ENCODE measurements around the gene KRTAP19-6. TPM values are rescaled to one million over a fixed set of nuclear protein-coding genes. Genes with fewer than 3 reads are reported as not detected.

Gene KRTAP19-6, protein sequence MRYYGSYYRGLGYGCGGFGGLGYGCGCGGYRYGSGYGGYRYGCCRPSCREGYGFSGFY
- not detected for total RNA-seq

- ChIA-PET POLR2A (no interaction called here), CTCF (no interaction called here)
- Mint-ChIP-seq H3K27me3 (no peaks in the 10 kb centered on the region), H3K4me1 (ENCODE audit: low read depth) (no peaks in the 10 kb centered on the region), H3K36me3 (ENCODE audit: low read depth) (no peaks in the 10 kb centered on the region), H3K9me3 (no peaks in the 10 kb centered on the region), H3K4me3 (no peak within 1 kb of the TSS), H3K27ac (no peak within 1 kb of the TSS)
- intact Hi-C loops (cut with micrococcal nuclease) = no loop called here
- ATAC-seq = no peak
- no peak for DNase-seq
- TF ChIP-seq, protein P1, sequence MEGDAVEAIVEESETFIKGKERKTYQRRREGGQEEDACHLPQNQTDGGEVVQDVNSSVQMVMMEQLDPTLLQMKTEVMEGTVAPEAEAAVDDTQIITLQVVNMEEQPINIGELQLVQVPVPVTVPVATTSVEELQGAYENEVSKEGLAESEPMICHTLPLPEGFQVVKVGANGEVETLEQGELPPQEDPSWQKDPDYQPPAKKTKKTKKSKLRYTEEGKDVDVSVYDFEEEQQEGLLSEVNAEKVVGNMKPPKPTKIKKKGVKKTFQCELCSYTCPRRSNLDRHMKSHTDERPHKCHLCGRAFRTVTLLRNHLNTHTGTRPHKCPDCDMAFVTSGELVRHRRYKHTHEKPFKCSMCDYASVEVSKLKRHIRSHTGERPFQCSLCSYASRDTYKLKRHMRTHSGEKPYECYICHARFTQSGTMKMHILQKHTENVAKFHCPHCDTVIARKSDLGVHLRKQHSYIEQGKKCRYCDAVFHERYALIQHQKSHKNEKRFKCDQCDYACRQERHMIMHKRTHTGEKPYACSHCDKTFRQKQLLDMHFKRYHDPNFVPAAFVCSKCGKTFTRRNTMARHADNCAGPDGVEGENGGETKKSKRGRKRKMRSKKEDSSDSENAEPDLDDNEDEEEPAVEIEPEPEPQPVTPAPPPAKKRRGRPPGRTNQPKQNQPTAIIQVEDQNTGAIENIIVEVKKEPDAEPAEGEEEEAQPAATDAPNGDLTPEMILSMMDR (IDR thresholded peaks at IDR 0.05) = no peak
Measured at GRCh38 chr21:30541764-30542163, at the start of gene KRTAP19-6. TSS of gene KRTAP19-6 (minus strand) at chr21:30541864. CDS start at chr21:30541833, 31 bp downstream.

GRCh38 chr21:30590297-30590696, 48.6 kb upstream of the KRTAP19-6 start, which contains the start of gene KRTAP22-2:
TSS of gene KRTAP22-2 (minus strand) at chr21:30590397.
- no peak for DNase-seq
- Mint-ChIP-seq H3K27me3 (no peaks in the 10 kb centered on the region), H3K27ac (no peak within 1 kb of the TSS), H3K4me3 (no peak within 1 kb of the TSS), H3K36me3 (ENCODE audit: low read depth) (no peaks in the 10 kb centered on the region), H3K4me1 (ENCODE audit: low read depth) (no peaks in the 10 kb centered on the region), H3K9me3 (no peaks in the 10 kb centered on the region)
- ATAC-seq = no peak
- CTCF ChIA-PET = no interaction called here
- intact Hi-C loops (cut with micrococcal nuclease) = no loop called here
- TF ChIP-seq, protein P1 (IDR thresholded peaks at IDR 0.05) = no peak
- POLR2A ChIA-PET = no interaction called here

DNA sequence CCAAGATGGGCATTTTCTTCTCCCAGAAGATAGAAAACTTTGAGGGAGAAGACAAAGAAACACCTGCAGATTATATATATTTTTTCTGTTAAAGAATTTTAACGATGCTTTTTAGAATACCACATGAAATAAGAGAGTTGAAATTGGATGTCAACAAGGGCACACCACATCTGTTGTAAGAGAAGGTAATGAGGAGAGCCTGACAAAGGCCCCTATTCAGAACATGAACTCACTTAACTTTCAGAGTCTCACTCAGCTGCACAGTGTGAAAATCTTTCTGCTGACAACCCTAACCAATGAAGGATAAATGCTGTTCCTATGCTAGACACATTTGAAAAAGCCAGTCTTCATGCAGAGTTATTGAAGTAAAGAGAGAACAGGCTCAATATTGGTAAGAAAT, 41.2 kb upstream of the KRTAP19-6 start:
- H3K9me3 Mint-ChIP-seq = no peaks in the 10 kb centered on the region
- no peak overlapping the region for H3K27ac Mint-ChIP-seq
- DNase-seq = no peak
- no peak overlapping the region for H3K4me3 Mint-ChIP-seq
- no peak for ATAC-seq
- intact Hi-C loops (cut with micrococcal nuclease) = no loop called here
- H3K36me3 Mint-ChIP-seq (ENCODE audit: low read depth) = no peaks in the 10 kb centered on the region
- no peaks in the 10 kb centered on the region for H3K27me3 Mint-ChIP-seq
- TF ChIP-seq, protein P1 (IDR thresholded peaks at IDR 0.05) = no peak
- ChIA-PET POLR2A (no interaction called here), CTCF (no interaction called here)
- no peaks in the 10 kb centered on the region for H3K4me1 Mint-ChIP-seq (ENCODE audit: low read depth)

GRCh38 chr21:30580132-30580531, 38.5 kb upstream of the KRTAP19-6 start:
- TF ChIP-seq, protein P1 (IDR thresholded peaks at IDR 0.05) = no peak
- no peak overlapping the region for H3K27ac Mint-ChIP-seq
- DNase-seq (no peak), ATAC-seq (no peak)
- CTCF ChIA-PET = no interaction called here
- intact Hi-C loops (cut with micrococcal nuclease) = no loop called here
- H3K36me3 Mint-ChIP-seq (ENCODE audit: low read depth) = no peaks in the 10 kb centered on the region
- H3K27me3 Mint-ChIP-seq = no peaks in the 10 kb centered on the region
- no peaks in the 10 kb centered on the region for H3K9me3 Mint-ChIP-seq
- H3K4me3 Mint-ChIP-seq = no peak overlapping the region
- POLR2A ChIA-PET = no interaction called here
- H3K4me1 Mint-ChIP-seq (ENCODE audit: low read depth) = no peaks in the 10 kb centered on the region

GRCh38 chr21:30579346-30579745, 37.7 kb upstream of the KRTAP19-6 start:
- intact Hi-C loops (cut with micrococcal nuclease) = no loop called here
- CTCF ChIA-PET = interaction anchor here (0.6 kb wide), 1 partner anchor 75 kb away, joined by 3 read pairs; no protein-coding TSS in a partner anchor

More at GRCh38 chr21:30579346-30579745, 37.7 kb upstream of the KRTAP19-6 start:
- Mint-ChIP-seq H3K36me3 (ENCODE audit: low read depth) (no peaks in the 10 kb centered on the region), H3K4me1 (ENCODE audit: low read depth) (no peaks in the 10 kb centered on the region), H3K4me3 (no peak overlapping the region), H3K27me3 (no peaks in the 10 kb centered on the region), H3K9me3 (no peaks in the 10 kb centered on the region), H3K27ac (no peak overlapping the region)
- no peak for ATAC-seq
- DNase-seq = no peak
- POLR2A ChIA-PET = no interaction called here
- TF ChIP-seq, protein P1 (IDR thresholded peaks at IDR 0.05) = no peak

Measured in activated CD8-positive, alpha-beta T cell treated with anti-CD3 and anti-CD28 coated beads for 36 hours (primary cell).